ENCODE results near the gene HOXC10. TPM values are rescaled to one million over a fixed set of nuclear protein-coding genes. Genes with fewer than 3 reads are reported as not detected.

The HOXC10 gene
- total and polyA plus RNA-seq, 2 of the 8 experiments (the other 6 are each of a cell fraction or from before 2014, with no cell fraction given): not detected

- Histone ChIP-seq H3K4me2 (ENCODE audit: insufficient read depth in 1 of 2, low read depth in 2 of 2, low read length in 2 of 2) (no peak overlapping the region), H4K20me1 (replicated peaks in 1 of 2; ENCODE audit: control insufficient read depth in 1 of 2, insufficient read depth in 2 of 2, low read length in 2 of 2) (peaks cover 16 to 24% of the 10 kb centered on the region in 2 experiments)
- TF ChIP-seq EGR1 (IDR thresholded peaks at IDR 0.05; ENCODE audit: borderline replicate concordance, low read depth, low read length) (no peak), RXRA (IDR thresholded peaks at IDR 0.05; ENCODE audit: insufficient read depth, low read depth, low read length) (no peak), SIRT6 (IDR thresholded peaks at IDR 0.05; ENCODE audit: low read length) (no peak), CBX8 (IDR thresholded peaks at IDR 0.05; ENCODE audit: borderline replicate concordance, low read depth, low read length) (0 out of 2 replicates have a peak, but pooled peaks have one; percentile 36), ATF3 (IDR thresholded peaks at IDR 0.05; ENCODE audit: insufficient read depth, low read depth, low read length) (no peak), RNF2 (IDR thresholded peaks at IDR 0.05; ENCODE audit: borderline replicate concordance, low read depth, low read length, missing control alignments, poor library complexity, severe bottlenecking) (peak; percentile 81), BACH1 (IDR thresholded peaks at IDR 0.05; ENCODE audit: low read length) (no peak), EZH2 (IDR thresholded peaks at IDR 0.05; ENCODE audit: low read depth, low read length, severe bottlenecking) (peak; percentile 86), BCL11A (IDR thresholded peaks at IDR 0.05; ENCODE audit: low read depth in 2 of 2, low read length in 2 of 2) (no peak)
Measured at GRCh38 chr12:53940443-53941014, 44.4 kb upstream of the HOXC10 start.

More at GRCh38 chr12:53940443-53941014, 44.4 kb upstream of the HOXC10 start:
- Histone ChIP-seq H3K56ac (replicated peaks; ENCODE audit: insufficient read length, low read depth, low read length) (no peak overlapping the region), H2AK5ac (ENCODE audit: low read depth, low read length) (no peak overlapping the region), H2AFZ (ENCODE audit: low read length) (no peak overlapping the region), H3K79me1 (ENCODE audit: low read depth, low read length) (no peaks in the 10 kb centered on the region), H3K79me2 (ENCODE audit: control insufficient read depth in 1 of 2, insufficient read depth in 2 of 2, low read length in 2 of 2) (no peaks in the 10 kb centered on the region), H3K27me3 (replicated peaks in 1 of 4; ENCODE audit: control insufficient read depth in 3 of 4, extremely low read depth in 1 of 4, insufficient read depth in 3 of 4, low read length in 3 of 4) (peaks cover 91 to 100% (median 97%) of the 10 kb centered on the region in 4 experiments), H2BK12ac (ENCODE audit: low read depth, low read length) (0 out of 2 replicates have a peak overlapping the region, but pooled peaks have one; percentile 6), H3K14ac (ENCODE audit: insufficient read length) (no peak overlapping the region), H3K4me1 (replicated peaks in 1 of 4; ENCODE audit: control insufficient read depth in 3 of 4, insufficient read depth in 4 of 4, low read length in 3 of 4) (peaks cover 0 to 6% (median 5%) of the 10 kb centered on the region in 4 experiments; a peak in 4 of 7 replicates), H3K18ac (ENCODE audit: extremely low read depth, low read length) (no peak overlapping the region), H2BK15ac (ENCODE audit: low read length) (no peak overlapping the region), H4K91ac (replicated peaks; ENCODE audit: insufficient read length, low read length) (no peak overlapping the region), H3K23me2 (ENCODE audit: low read depth, low read length) (no peaks in the 10 kb centered on the region), H4K8ac (ENCODE audit: extremely low read depth, insufficient read depth, low read length) (no peak overlapping the region), H4K5ac (ENCODE audit: insufficient read length, low read depth, low read length) (no peak overlapping the region), H3K27ac (ENCODE audit: low read depth, low read length) (no peak overlapping the region), H2BK5ac (ENCODE audit: low read depth, low read length) (no peak overlapping the region), H3K9ac (replicated peaks in 1 of 4; ENCODE audit: extremely low read depth in 1 of 4, low read depth in 3 of 4, low read length in 3 of 4) (no peak overlapping the region), H3K36me3 (ENCODE audit: control insufficient read depth in 2 of 4, insufficient read depth in 4 of 4, low read length in 3 of 4) (peaks cover 0 to 4% (median 0%) of the 10 kb centered on the region in 4 experiments; a peak in 1 of 8 replicates), H3K4ac (replicated peaks; ENCODE audit: insufficient read length, low read depth, low read length) (no peak overlapping the region), H3K4me3 (ENCODE audit: extremely low read depth in 1 of 4, insufficient read depth in 2 of 4, low read depth in 3 of 4, low read length in 4 of 4) (no peak overlapping the region), H2BK120ac (replicated peaks; ENCODE audit: low read depth, low read length) (no peak overlapping the region), H3K23ac (ENCODE audit: insufficient read length) (no peak overlapping the region), H2BK20ac (ENCODE audit: low read length) (no peak overlapping the region), H3K9me3 (ENCODE audit: insufficient read depth in 2 of 2, low read depth in 1 of 2, low read length in 1 of 2) (no peaks in the 10 kb centered on the region)
- FAIRE-seq (no peak), DNase-seq (ENCODE audit: low read depth in 1 of 2, low spot score in 2 of 2) (peak in 1 of 2 experiments; percentile 49)
- 19% methylated on average over 8 of the region's 9 CpGs; no CpG with 5 or more reads in 1 of the 2 experiments for WGBS, 2 experiments (ENCODE audit: extremely low coverage in 1 of 2, insufficient coverage in 1 of 2, insufficient read length in 1 of 2, insufficient replicate concordance in 2 of 2, low coverage in 1 of 2, low lambda C conversion rate in 2 of 2, missing lambda C conversion rate in 1 of 2)
- ChIA-PET POLR2A (ENCODE audit: partially characterized antibody) (interaction anchor here (1.0 to 1.2 kb wide), 2 partner anchors 13 to 28 kb away, joined by 3 read pairs; no protein-coding TSS in a partner anchor), CTCF (ENCODE audit: partially characterized antibody) (interaction anchor here (0.6 to 2.5 kb wide), 8 partner anchors 12 to 183 kb away, joined by 3 to 9 read pairs (median 4); partner anchors contain the start of gene HOXC10)
